H1 (cell line): ENCODE data around the gene PDE4D. TPM values are rescaled to one million over a fixed set of nuclear protein-coding genes. Genes with fewer than 3 reads are reported as not detected.

Experiments
- EZH2 ChIP-seq: fragments of 200-600 bp; sonication (generic); IDR thresholded peaks from 2 replicates; pipeline ENCODE4 v1.7.1; 2012; ENCODE audit warnings: low read depth, mild to moderate bottlenecking, moderate library complexity, low read length, inconsistent platforms; ENCODE audit not compliant: severe bottlenecking
- RAD21 ChIP-seq, 2 experiments: IDR thresholded peaks in 1 of 2; conservative IDR thresholded peaks in 1 of 2; 2 replicates each; pipeline ENCODE4 v1.6.1; 2011; ENCODE audit warnings: low read depth in 2 of 2, low read length in 2 of 2, improper control_type of control experiment in 1 of 2, inconsistent platforms in 1 of 2, mild to moderate bottlenecking in 1 of 2, moderate library complexity in 1 of 2
- polyA plus RNA-seq, 7 experiments: library from polyadenylated mRNA; depleted of rRNA in 3 of 7; stranded (reverse) in 5 of 7; unstranded in 2 of 7; fragments of >200 nt in 5 of 7; fragments of 200-250 nt in 2 of 7; gene quantifications; 1 replicate in 5 of 7; 2 replicates in 1 of 7; 4 replicates in 1 of 7; pipeline versions ENCODE4 v1.2.1 to v1.2.3, GENCODE V29; 2011 to 2013; ENCODE audit warnings: missing spikeins in 2 of 7, mixed read lengths in 2 of 7
- total RNA-seq: library from RNA; stranded (reverse); fragmentation: NEBNext Ultra II Directional; extraction: Animal tissue kit (Norgen Biotek cat#: 25700); gene quantifications from 2 replicates; pipeline ENCODE4 v1.2.1, GENCODE V29; 2021
- TF ChIP-seq, protein P1 (sequence below): fragments of 300-600 bp; sonication (generic); IDR thresholded peaks from 2 replicates; pipeline ENCODE4 v1.7.1; 2012; ENCODE audit warnings: low read length, moderate library complexity, mild to moderate bottlenecking, inconsistent platforms; ENCODE audit not compliant: insufficient replicate concordance

Gene PDE4D
- total and polyA plus RNA-seq, 2 of the 8 experiments (the other 6 are each of a cell fraction or from before 2014, with no cell fraction given) = 2.3 to 3.7 TPM

DNA sequence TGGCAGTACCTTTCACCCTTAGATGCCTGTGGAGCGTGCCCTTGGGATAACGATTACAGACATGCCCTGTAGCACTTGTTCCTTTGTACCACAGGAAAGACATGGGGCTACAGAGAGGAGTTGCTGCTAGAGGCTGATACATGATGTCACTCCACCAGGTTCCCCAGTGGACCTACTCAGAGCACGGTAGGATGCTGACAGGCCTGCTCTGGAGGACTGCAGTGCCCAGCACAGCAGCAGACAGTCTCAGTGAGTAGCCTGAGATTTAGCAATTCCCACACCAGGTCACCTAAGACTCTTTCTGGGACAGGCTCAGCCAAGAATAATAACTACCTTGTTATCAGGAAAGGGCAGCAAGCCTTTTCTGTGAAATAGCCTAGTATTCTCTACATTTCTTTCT lies 28.8 kb downstream of the PDE4D start (continued):
- no peak for TF ChIP-seq RAD21 (IDR thresholded peaks at IDR 0.05 in 1 of 2, conservative IDR thresholded peaks at IDR 0.05 in 1 of 2; ENCODE audit: low read depth in 2 of 2, low read length in 2 of 2)
- no peak for TF ChIP-seq EZH2
- TF ChIP-seq, protein P1, sequence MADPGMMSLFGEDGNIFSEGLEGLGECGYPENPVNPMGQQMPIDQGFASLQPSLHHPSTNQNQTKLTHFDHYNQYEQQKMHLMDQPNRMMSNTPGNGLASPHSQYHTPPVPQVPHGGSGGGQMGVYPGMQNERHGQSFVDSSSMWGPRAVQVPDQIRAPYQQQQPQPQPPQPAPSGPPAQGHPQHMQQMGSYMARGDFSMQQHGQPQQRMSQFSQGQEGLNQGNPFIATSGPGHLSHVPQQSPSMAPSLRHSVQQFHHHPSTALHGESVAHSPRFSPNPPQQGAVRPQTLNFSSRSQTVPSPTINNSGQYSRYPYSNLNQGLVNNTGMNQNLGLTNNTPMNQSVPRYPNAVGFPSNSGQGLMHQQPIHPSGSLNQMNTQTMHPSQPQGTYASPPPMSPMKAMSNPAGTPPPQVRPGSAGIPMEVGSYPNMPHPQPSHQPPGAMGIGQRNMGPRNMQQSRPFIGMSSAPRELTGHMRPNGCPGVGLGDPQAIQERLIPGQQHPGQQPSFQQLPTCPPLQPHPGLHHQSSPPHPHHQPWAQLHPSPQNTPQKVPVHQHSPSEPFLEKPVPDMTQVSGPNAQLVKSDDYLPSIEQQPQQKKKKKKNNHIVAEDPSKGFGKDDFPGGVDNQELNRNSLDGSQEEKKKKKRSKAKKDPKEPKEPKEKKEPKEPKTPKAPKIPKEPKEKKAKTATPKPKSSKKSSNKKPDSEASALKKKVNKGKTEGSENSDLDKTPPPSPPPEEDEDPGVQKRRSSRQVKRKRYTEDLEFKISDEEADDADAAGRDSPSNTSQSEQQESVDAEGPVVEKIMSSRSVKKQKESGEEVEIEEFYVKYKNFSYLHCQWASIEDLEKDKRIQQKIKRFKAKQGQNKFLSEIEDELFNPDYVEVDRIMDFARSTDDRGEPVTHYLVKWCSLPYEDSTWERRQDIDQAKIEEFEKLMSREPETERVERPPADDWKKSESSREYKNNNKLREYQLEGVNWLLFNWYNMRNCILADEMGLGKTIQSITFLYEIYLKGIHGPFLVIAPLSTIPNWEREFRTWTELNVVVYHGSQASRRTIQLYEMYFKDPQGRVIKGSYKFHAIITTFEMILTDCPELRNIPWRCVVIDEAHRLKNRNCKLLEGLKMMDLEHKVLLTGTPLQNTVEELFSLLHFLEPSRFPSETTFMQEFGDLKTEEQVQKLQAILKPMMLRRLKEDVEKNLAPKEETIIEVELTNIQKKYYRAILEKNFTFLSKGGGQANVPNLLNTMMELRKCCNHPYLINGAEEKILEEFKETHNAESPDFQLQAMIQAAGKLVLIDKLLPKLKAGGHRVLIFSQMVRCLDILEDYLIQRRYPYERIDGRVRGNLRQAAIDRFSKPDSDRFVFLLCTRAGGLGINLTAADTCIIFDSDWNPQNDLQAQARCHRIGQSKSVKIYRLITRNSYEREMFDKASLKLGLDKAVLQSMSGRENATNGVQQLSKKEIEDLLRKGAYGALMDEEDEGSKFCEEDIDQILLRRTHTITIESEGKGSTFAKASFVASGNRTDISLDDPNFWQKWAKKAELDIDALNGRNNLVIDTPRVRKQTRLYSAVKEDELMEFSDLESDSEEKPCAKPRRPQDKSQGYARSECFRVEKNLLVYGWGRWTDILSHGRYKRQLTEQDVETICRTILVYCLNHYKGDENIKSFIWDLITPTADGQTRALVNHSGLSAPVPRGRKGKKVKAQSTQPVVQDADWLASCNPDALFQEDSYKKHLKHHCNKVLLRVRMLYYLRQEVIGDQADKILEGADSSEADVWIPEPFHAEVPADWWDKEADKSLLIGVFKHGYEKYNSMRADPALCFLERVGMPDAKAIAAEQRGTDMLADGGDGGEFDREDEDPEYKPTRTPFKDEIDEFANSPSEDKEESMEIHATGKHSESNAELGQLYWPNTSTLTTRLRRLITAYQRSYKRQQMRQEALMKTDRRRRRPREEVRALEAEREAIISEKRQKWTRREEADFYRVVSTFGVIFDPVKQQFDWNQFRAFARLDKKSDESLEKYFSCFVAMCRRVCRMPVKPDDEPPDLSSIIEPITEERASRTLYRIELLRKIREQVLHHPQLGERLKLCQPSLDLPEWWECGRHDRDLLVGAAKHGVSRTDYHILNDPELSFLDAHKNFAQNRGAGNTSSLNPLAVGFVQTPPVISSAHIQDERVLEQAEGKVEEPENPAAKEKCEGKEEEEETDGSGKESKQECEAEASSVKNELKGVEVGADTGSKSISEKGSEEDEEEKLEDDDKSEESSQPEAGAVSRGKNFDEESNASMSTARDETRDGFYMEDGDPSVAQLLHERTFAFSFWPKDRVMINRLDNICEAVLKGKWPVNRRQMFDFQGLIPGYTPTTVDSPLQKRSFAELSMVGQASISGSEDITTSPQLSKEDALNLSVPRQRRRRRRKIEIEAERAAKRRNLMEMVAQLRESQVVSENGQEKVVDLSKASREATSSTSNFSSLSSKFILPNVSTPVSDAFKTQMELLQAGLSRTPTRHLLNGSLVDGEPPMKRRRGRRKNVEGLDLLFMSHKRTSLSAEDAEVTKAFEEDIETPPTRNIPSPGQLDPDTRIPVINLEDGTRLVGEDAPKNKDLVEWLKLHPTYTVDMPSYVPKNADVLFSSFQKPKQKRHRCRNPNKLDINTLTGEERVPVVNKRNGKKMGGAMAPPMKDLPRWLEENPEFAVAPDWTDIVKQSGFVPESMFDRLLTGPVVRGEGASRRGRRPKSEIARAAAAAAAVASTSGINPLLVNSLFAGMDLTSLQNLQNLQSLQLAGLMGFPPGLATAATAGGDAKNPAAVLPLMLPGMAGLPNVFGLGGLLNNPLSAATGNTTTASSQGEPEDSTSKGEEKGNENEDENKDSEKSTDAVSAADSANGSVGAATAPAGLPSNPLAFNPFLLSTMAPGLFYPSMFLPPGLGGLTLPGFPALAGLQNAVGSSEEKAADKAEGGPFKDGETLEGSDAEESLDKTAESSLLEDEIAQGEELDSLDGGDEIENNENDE = no peak
